ENCODE results near the gene TNFSF18. TPM values are rescaled to one million over a fixed set of nuclear protein-coding genes. Genes with fewer than 3 reads are reported as not detected.
"Not testable (repeated sequence)": the region's sequence is repeated elsewhere in the genome, so short reads cannot be mapped to it uniquely, and the experiment has no call there.

The TNFSF18 gene
- total and polyA plus RNA-seq, 2 experiments from 2014 or later: 0.11 to 0.22 TPM

GRCh38 chr1:173094541-173094940 is 43.8 kb upstream of the TNFSF18 start:
- H3K4me3 ChIP-seq: no peak overlapping the region
- no peaks in the 10 kb centered on the region for H3K9me2 ChIP-seq (ENCODE audit: insufficient read depth)
- H3K36me3 ChIP-seq (ENCODE audit: low read depth): no peaks in the 10 kb centered on the region
- 98 to 99% methylated on average over 4 of the region's 4 CpGs for WGBS, 2 experiments (ENCODE audit: low coverage in 1 of 2, low lambda C conversion rate in 2 of 2, missing lambda C conversion rate in 2 of 2)
- no peak for DNase-seq
- H3K9me3 ChIP-seq (ENCODE audit: low read depth): no peaks in the 10 kb centered on the region
- H3F3A ChIP-seq (ENCODE audit: insufficient read depth): peaks cover 18% of the 10 kb centered on the region
- peaks cover 37% of the 10 kb centered on the region for H3K4me1 ChIP-seq (ENCODE audit: insufficient read depth)
- H3K27ac ChIP-seq: no peak overlapping the region
- H3K27me3 ChIP-seq (replicated peaks; ENCODE audit: insufficient read depth): no peaks in the 10 kb centered on the region
- no peaks in the 10 kb centered on the region for H3K79me2 ChIP-seq (ENCODE audit: insufficient read depth)
- H3K9ac ChIP-seq: no peak overlapping the region
- H2AFZ ChIP-seq: no peak overlapping the region
- H4K20me1 ChIP-seq (ENCODE audit: insufficient read depth): no peaks in the 10 kb centered on the region
- in situ Hi-C loops (cut with MboI): no loop called here
- H3K4me2 ChIP-seq (ENCODE audit: unreplicated experiment): no peak overlapping the region
- TF ChIP-seq EZH2phosphoT487 (IDR thresholded peaks at IDR 0.05; ENCODE audit: insufficient read depth, low read depth) (no peak), EZH2 (IDR thresholded peaks at IDR 0.05; ENCODE audit: insufficient read depth, poor library complexity, severe bottlenecking) (no peak)

DNA sequence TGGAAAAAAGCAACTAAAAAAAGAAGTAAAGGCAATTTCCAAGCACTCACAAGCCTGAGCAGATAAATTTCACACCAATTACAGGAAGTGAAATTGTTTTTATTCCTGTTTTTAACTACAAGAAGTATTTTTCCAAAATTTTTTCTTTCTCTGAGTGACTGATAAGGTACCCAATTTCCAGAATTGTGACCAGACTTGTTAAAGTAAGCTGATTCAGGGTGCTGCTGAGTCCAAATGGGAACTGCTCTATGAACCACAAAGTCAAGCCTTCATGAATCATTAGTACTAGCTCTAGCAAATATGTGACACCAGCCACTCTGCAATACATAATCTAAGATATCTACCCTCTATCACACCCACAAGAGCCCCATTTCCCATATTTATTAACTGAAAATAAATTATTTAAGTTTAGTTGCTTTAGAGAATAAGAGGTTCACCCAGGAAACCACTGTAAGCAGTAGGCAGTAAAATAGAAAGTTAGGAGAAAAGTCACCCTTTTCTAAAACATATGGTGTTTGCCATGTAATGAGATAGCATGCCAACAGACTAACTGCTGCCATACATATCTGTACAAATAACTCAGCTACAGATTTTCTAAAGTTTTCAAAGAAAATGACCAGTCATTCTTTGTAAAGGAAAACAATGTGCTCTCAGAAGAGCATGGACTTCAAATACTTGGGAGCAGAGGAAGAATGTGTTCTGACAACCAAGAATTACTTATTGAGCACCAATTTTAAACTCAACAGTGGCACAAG is 43.1 kb upstream of the TNFSF18 start:
- DNase-seq: peak; percentile 29
- Histone ChIP-seq H3F3A (ENCODE audit: insufficient read depth) (peaks cover 18% of the 10 kb centered on the region), H3K9me3 (ENCODE audit: low read depth) (no peaks in the 10 kb centered on the region), H3K9me2 (ENCODE audit: insufficient read depth) (no peaks in the 10 kb centered on the region), H3K27ac (no peak overlapping the region), H3K4me1 (ENCODE audit: insufficient read depth) (peaks cover 37% of the 10 kb centered on the region), H3K4me3 (no peak overlapping the region), H4K20me1 (ENCODE audit: insufficient read depth) (no peaks in the 10 kb centered on the region), H2AFZ (no peak overlapping the region), H3K27me3 (replicated peaks; ENCODE audit: insufficient read depth) (no peaks in the 10 kb centered on the region), H3K36me3 (ENCODE audit: low read depth) (no peaks in the 10 kb centered on the region), H3K9ac (no peak overlapping the region), H3K4me2 (ENCODE audit: unreplicated experiment) (no peak overlapping the region), H3K79me2 (ENCODE audit: insufficient read depth) (no peaks in the 10 kb centered on the region)
- in situ Hi-C loops (cut with MboI): no loop called here
- TF ChIP-seq EZH2phosphoT487 (IDR thresholded peaks at IDR 0.05; ENCODE audit: insufficient read depth, low read depth) (no peak), EZH2 (IDR thresholded peaks at IDR 0.05; ENCODE audit: insufficient read depth, poor library complexity, severe bottlenecking) (no peak)

DNA sequence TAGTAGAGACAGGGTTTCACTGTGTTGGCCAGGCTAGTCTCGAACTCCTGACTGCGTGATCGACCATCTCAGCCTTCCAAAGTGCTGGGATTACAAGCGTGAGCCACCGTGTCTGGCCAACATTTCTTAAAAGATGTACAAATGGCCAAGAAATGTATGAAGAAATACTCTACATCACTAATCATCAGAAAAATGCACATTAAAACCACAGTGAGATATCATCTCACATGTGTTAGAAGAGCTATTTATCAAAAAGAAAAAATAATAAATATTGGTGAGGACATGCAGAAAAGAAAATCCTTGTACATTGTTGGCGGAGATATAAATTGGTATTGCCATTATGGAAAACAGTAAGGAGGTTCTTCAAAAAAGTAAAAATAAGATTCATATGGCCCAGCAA is 33.6 kb upstream of the TNFSF18 start:
- no peak overlapping the region for H3K4me2 ChIP-seq (ENCODE audit: unreplicated experiment)
- 92 to 93% methylated on average over 6 of the region's 6 CpGs for WGBS, 2 experiments (ENCODE audit: low coverage in 1 of 2, low lambda C conversion rate in 2 of 2, missing lambda C conversion rate in 2 of 2)

DNA sequence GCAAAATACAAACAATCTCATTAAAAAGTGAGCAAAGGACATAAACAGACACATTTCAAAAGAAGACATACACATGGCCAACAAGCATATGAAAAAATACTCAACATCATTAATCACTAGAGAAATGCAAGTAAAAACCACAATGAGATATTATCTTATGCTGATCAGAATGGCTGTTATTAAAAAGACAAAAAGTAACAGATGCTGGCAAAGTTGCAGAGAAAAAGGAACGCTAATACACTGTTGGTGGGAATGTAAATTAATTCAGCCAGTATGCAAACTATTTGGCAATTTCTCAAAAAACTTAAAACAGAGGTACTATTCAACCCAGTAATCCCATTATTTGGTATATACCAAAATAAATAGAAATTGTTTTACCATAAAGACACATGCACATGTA is 32.2 kb upstream of the TNFSF18 start:
- Histone ChIP-seq H3K27ac (no peak overlapping the region), H3K36me3 (ENCODE audit: low read depth) (no peaks in the 10 kb centered on the region)
- 48 to 54% methylated on average over 1 of the region's 1 CpG for WGBS, 2 experiments (ENCODE audit: low coverage in 1 of 2, low lambda C conversion rate in 2 of 2, missing lambda C conversion rate in 2 of 2)

More for the DNA sequence above, 33.6 kb upstream of the TNFSF18 start:
- H4K20me1 ChIP-seq (ENCODE audit: insufficient read depth): no peaks in the 10 kb centered on the region
- no peak overlapping the region for H3K4me3 ChIP-seq
- no peaks in the 10 kb centered on the region for H3K36me3 ChIP-seq (ENCODE audit: low read depth)
- H3K79me2 ChIP-seq (ENCODE audit: insufficient read depth): no peaks in the 10 kb centered on the region
- no peak overlapping the region for H2AFZ ChIP-seq
- in situ Hi-C loops (cut with MboI): no loop called here
- no peaks in the 10 kb centered on the region for H3F3A ChIP-seq (ENCODE audit: insufficient read depth)
- no peaks in the 10 kb centered on the region for H3K9me3 ChIP-seq (ENCODE audit: low read depth)
- no peak overlapping the region for H3K27ac ChIP-seq
- no peak for DNase-seq
- TF ChIP-seq EZH2 (IDR thresholded peaks at IDR 0.05; ENCODE audit: insufficient read depth, poor library complexity, severe bottlenecking) (no peak), EZH2phosphoT487 (IDR thresholded peaks at IDR 0.05; ENCODE audit: insufficient read depth, low read depth) (no peak)
- H3K4me1 ChIP-seq (ENCODE audit: insufficient read depth): no peaks in the 10 kb centered on the region
- no peaks in the 10 kb centered on the region for H3K9me2 ChIP-seq (ENCODE audit: insufficient read depth)
- no peaks in the 10 kb centered on the region for H3K27me3 ChIP-seq (replicated peaks; ENCODE audit: insufficient read depth)
- H3K9ac ChIP-seq: no peak overlapping the region

GRCh38 chr1:173074217-173074616 is 23.5 kb upstream of the TNFSF18 start:
- H3K9me2 ChIP-seq (ENCODE audit: insufficient read depth); H3K9ac ChIP-seq; H2AFZ ChIP-seq; H3K27me3 ChIP-seq (replicated peaks; ENCODE audit: insufficient read depth); H3K36me3 ChIP-seq (ENCODE audit: low read depth); in situ Hi-C loops (cut with MboI); H3K9me3 ChIP-seq (ENCODE audit: low read depth); H3K4me2 ChIP-seq (ENCODE audit: unreplicated experiment); DNase-seq; H3K27ac ChIP-seq; H4K20me1 ChIP-seq (ENCODE audit: insufficient read depth); H3K79me2 ChIP-seq (ENCODE audit: insufficient read depth); H3K4me3 ChIP-seq; H3K4me1 ChIP-seq (ENCODE audit: insufficient read depth); H3F3A ChIP-seq (ENCODE audit: insufficient read depth): not testable (repeated sequence)
- 85% methylated on average over 6 of the region's 6 CpGs for WGBS, 2 experiments (ENCODE audit: low coverage in 1 of 2, low lambda C conversion rate in 2 of 2, missing lambda C conversion rate in 2 of 2)

More for the DNA sequence above, 32.2 kb upstream of the TNFSF18 start:
- H3K4me2 ChIP-seq (ENCODE audit: unreplicated experiment): no peak overlapping the region
- H3K27me3 ChIP-seq (replicated peaks; ENCODE audit: insufficient read depth): no peaks in the 10 kb centered on the region
- no peak overlapping the region for H3K4me3 ChIP-seq
- in situ Hi-C loops (cut with MboI): no loop called here
- DNase-seq: no peak
- no peaks in the 10 kb centered on the region for H3K79me2 ChIP-seq (ENCODE audit: insufficient read depth)
- no peak overlapping the region for H2AFZ ChIP-seq
- H3K9me3 ChIP-seq (ENCODE audit: low read depth): no peaks in the 10 kb centered on the region
- H3F3A ChIP-seq (ENCODE audit: insufficient read depth): no peaks in the 10 kb centered on the region
- H3K4me1 ChIP-seq (ENCODE audit: insufficient read depth): no peaks in the 10 kb centered on the region
- H3K9ac ChIP-seq: no peak overlapping the region
- TF ChIP-seq EZH2 (IDR thresholded peaks at IDR 0.05; ENCODE audit: insufficient read depth, poor library complexity, severe bottlenecking) (no peak), EZH2phosphoT487 (IDR thresholded peaks at IDR 0.05; ENCODE audit: insufficient read depth, low read depth) (no peak)
- no peaks in the 10 kb centered on the region for H3K9me2 ChIP-seq (ENCODE audit: insufficient read depth)
- no peaks in the 10 kb centered on the region for H4K20me1 ChIP-seq (ENCODE audit: insufficient read depth)

All from GM23248 (cell line).